Ishikawa (cell line): ENCODE results near the gene FFAR3.

Experiments used
- CREB1 ChIP-seq: IDR thresholded peaks from 2 replicates; pipeline ENCODE4 v1.6.1; 2012; ENCODE audit warnings: low read depth
- EGR1 ChIP-seq: IDR thresholded peaks from 2 replicates; pipeline ENCODE4 v1.6.1; 2012
- EP300 ChIP-seq: IDR thresholded peaks from 2 replicates; pipeline ENCODE4 v1.6.1; 2012; ENCODE audit warnings: borderline replicate concordance
- RAD21 ChIP-seq: IDR thresholded peaks from 2 replicates; pipeline ENCODE4 v1.6.1; 2012; ENCODE audit warnings: low read depth
- TAF1 ChIP-seq: IDR thresholded peaks from 2 replicates; pipeline ENCODE4 v1.6.1; 2012; ENCODE audit warnings: low read depth, mild to moderate bottlenecking
- TCF12 ChIP-seq: IDR thresholded peaks from 2 replicates; pipeline ENCODE4 v1.6.1; 2012; ENCODE audit warnings: low read depth
- TEAD4 ChIP-seq: IDR thresholded peaks from 2 replicates; pipeline ENCODE4 v1.6.1; 2012
- ZBTB7A ChIP-seq: IDR thresholded peaks from 2 replicates; pipeline ENCODE4 v1.6.1; 2012; ENCODE audit warnings: low read depth
- TF ChIP-seq, protein P1 (sequence below): IDR thresholded peaks from 2 replicates; pipeline ENCODE4 v1.6.1; 2012; ENCODE audit warnings: low read depth, mild to moderate bottlenecking
- TF ChIP-seq, protein P2 (sequence below): IDR thresholded peaks from 2 replicates; pipeline ENCODE4 v1.6.1; 2012

DNA sequence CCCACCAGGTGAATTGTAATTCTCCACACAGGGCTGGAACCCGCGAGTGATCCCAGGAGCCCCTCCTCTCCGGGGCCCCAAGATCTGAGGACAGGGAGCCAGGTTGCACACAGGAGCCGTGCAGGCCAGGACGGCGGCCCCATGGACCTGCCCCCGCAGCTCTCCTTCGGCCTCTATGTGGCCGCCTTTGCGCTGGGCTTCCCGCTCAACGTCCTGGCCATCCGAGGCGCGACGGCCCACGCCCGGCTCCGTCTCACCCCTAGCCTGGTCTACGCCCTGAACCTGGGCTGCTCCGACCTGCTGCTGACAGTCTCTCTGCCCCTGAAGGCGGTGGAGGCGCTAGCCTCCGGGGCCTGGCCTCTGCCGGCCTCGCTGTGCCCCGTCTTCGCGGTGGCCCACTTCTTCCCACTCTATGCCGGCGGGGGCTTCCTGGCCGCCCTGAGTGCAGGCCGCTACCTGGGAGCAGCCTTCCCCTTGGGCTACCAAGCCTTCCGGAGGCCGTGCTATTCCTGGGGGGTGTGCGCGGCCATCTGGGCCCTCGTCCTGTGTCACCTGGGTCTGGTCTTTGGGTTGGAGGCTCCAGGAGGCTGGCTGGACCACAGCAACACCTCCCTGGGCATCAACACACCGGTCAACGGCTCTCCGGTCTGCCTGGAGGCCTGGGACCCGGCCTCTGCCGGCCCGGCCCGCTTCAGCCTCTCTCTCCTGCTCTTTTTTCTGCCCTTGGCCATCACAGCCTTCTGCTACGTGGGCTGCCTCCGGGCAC, 6.7 kb upstream of the FFAR3 start:
- TF ChIP-seq, protein P1, sequence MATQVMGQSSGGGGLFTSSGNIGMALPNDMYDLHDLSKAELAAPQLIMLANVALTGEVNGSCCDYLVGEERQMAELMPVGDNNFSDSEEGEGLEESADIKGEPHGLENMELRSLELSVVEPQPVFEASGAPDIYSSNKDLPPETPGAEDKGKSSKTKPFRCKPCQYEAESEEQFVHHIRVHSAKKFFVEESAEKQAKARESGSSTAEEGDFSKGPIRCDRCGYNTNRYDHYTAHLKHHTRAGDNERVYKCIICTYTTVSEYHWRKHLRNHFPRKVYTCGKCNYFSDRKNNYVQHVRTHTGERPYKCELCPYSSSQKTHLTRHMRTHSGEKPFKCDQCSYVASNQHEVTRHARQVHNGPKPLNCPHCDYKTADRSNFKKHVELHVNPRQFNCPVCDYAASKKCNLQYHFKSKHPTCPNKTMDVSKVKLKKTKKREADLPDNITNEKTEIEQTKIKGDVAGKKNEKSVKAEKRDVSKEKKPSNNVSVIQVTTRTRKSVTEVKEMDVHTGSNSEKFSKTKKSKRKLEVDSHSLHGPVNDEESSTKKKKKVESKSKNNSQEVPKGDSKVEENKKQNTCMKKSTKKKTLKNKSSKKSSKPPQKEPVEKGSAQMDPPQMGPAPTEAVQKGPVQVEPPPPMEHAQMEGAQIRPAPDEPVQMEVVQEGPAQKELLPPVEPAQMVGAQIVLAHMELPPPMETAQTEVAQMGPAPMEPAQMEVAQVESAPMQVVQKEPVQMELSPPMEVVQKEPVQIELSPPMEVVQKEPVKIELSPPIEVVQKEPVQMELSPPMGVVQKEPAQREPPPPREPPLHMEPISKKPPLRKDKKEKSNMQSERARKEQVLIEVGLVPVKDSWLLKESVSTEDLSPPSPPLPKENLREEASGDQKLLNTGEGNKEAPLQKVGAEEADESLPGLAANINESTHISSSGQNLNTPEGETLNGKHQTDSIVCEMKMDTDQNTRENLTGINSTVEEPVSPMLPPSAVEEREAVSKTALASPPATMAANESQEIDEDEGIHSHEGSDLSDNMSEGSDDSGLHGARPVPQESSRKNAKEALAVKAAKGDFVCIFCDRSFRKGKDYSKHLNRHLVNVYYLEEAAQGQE, result no peak
- TF ChIP-seq, protein P2, sequence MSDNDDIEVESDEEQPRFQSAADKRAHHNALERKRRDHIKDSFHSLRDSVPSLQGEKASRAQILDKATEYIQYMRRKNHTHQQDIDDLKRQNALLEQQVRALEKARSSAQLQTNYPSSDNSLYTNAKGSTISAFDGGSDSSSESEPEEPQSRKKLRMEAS, result no peak
- TF ChIP-seq TAF1, result no peak
- no peak for TF ChIP-seq TCF12
- no peak for TF ChIP-seq RAD21
- TF ChIP-seq EP300, result no peak
- TF ChIP-seq EGR1, result no peak
- TF ChIP-seq ZBTB7A, result no peak
- no peak for TF ChIP-seq CREB1
- TF ChIP-seq TEAD4, result no peak
